ENCODE results near the gene B3GNT3. TPM values are rescaled to one million over a fixed set of nuclear protein-coding genes. Genes with fewer than 3 reads are reported as not detected.
"Not testable (repeated sequence)": the region's sequence is repeated elsewhere in the genome, so short reads cannot be mapped to it uniquely, and the experiment has no call there.

B3GNT3 gene
- total RNA-seq, 1 experiment from 2014 or later, result 39.5 TPM

DNA sequence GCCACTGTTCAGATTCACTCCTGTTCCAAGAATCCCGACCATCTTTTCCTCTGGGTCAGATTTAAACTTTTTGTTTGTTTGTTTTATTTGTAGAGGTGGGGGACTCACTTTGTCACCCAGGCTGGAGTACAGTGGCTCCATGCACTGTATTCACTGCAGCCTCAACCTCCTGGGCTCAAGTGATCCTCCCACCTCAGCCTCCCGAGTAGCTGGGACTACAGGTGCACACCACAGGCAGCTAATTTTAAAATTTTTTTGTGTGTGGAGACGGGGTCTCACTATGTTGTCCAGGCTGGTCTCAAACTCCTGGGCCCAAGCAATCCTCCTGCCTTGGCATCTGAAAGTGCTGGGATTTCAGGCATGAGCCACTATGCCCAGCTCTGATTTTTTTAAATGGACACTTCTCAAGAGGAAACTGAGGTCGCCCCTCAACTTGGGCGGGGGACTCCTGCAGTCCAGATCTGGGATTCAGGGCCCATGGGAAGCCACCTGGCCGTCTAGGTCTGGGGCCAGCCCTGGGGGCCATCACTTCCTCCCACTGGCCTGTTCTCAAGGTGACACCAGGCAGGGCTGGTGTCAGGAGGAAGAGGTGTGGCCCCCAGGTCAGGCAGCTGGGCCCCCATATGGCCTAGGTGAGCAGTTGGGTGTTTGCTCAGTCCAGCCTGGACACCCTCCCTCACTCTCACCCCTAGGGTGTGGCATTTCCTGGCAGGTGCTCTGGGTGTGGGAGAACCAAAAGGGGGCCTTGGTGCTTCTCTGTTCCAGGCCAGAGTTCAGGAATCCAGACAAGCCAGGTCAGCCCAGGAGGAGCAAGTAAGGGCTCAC, 1.3 kb downstream of the B3GNT3 start:
- DNase-seq, result peak; percentile 91
- H3K4me2 ChIP-seq (ENCODE audit: low read length), result peak overlapping the region; percentile 90
- peak overlapping the region; percentile 95 for H3K9ac ChIP-seq (ENCODE audit: low read length)
- ChIA-PET POLR2A (ENCODE audit: unreplicated experiment) (interaction anchor here (0.6 kb wide), 1 partner anchor 34 kb away, joined by 3 read pairs; no protein-coding TSS in a partner anchor), CTCF (interaction anchor here (1.6 kb wide), 1 partner anchor 63 kb away, joined by 4 read pairs; the partner anchor contains the start of gene RPL18A)
- H3K79me2 ChIP-seq (ENCODE audit: low read length), result peaks cover 59% of the 10 kb centered on the region
- no peaks in the 10 kb centered on the region for H3K9me3 ChIP-seq (ENCODE audit: low read length)
- peak overlapping the region; percentile 84 for H3K4me3 ChIP-seq (ENCODE audit: low read length)
- H4K20me1 ChIP-seq (ENCODE audit: low read length), result no peaks in the 10 kb centered on the region
- TF ChIP-seq EZH2 (IDR thresholded peaks at IDR 0.05; ENCODE audit: low read length, unreplicated experiment), result no peak
- peak; percentile 52 for ATAC-seq
- intact Hi-C loops (cut with micrococcal nuclease), result loop anchor here (2.0 to 5.0 kb wide), 3 partner anchors 17 to 61 kb away; partner anchors contain the start of gene RPL18A
- no peak overlapping the region for H2AFZ ChIP-seq (ENCODE audit: low read length)
- H3K36me3 ChIP-seq (ENCODE audit: low read depth, low read length), result 0 out of 2 replicates have a peak, but pooled peaks cover 2% of the 10 kb centered on the region
- peaks cover 6% of the 10 kb centered on the region for H3F3A ChIP-seq (ENCODE audit: low read length, unreplicated experiment)
- BruUV-seq (replicated peaks), result no TSS peak
- no peaks in the 10 kb centered on the region for H3K27me3 ChIP-seq (ENCODE audit: low read length)
- H3K9me2 ChIP-seq (replicated peaks; ENCODE audit: low read length), result no peaks in the 10 kb centered on the region
- peak overlapping the region; percentile 99 for H3K27ac ChIP-seq (ENCODE audit: low read length)
- H3K4me1 ChIP-seq (ENCODE audit: insufficient read depth, low read length), result peaks cover 49% of the 10 kb centered on the region

DNA sequence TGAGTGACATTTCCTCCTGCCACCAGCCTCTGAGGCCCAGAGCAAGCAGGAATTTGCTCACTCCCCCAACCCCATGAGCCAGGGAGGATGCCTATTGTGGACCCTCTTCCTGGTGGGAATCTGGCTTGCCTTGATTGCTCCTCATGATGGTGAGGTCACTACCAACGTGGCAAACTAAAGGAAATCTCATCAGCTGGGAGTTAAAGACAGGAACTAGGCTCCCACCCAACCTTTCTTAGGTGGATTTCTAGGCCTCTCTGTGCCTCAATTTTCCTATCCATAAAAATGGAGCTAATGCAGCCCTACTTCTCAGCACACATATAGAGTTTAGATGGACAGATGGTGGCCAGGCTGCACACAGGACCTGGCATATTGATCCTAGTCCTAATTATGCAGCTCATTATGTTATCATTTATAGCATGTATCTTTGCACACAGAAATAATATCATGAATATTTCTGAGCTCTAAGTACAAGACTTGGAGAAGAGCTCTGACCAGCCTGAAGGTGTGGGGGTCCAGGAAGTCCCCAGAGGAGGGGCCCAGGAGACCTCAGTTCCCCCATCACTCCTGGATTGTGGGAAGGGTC, 2.0 kb downstream of the B3GNT3 start:
- BruUV-seq (replicated peaks), result TSS peak; percentile 77
- ATAC-seq, result peak; percentile 1; the same call in 1 of the 2 replicates
- Histone ChIP-seq H3F3A (ENCODE audit: low read length, unreplicated experiment) (peaks cover 6% of the 10 kb centered on the region), H3K27me3 (ENCODE audit: low read length) (no peaks in the 10 kb centered on the region), H3K9ac (ENCODE audit: low read length) (peak overlapping the region; percentile 95), H3K4me3 (ENCODE audit: low read length) (peak overlapping the region; percentile 84), H3K4me2 (ENCODE audit: low read length) (peak overlapping the region; percentile 90), H3K79me2 (ENCODE audit: low read length) (peaks cover 66% of the 10 kb centered on the region), H3K27ac (ENCODE audit: low read length) (peak overlapping the region; percentile 99), H3K9me3 (ENCODE audit: low read length) (no peaks in the 10 kb centered on the region), H2AFZ (ENCODE audit: low read length) (no peak overlapping the region), H3K9me2 (replicated peaks; ENCODE audit: low read length) (no peaks in the 10 kb centered on the region), H3K4me1 (ENCODE audit: insufficient read depth, low read length) (peaks cover 42% of the 10 kb centered on the region), H3K36me3 (ENCODE audit: low read depth, low read length) (0 out of 2 replicates have a peak, but pooled peaks cover 2% of the 10 kb centered on the region), H4K20me1 (ENCODE audit: low read length) (no peaks in the 10 kb centered on the region)
- intact Hi-C loops (cut with micrococcal nuclease), result loop anchor here (2.0 to 5.0 kb wide), 3 partner anchors 18 to 60 kb away; partner anchors contain the start of gene RPL18A
- ChIA-PET CTCF (no interaction called here), POLR2A (ENCODE audit: unreplicated experiment) (interaction anchor here (0.6 to 0.7 kb wide), 2 partner anchors 34 to 47 kb away, joined by 3 read pairs; no protein-coding TSS in a partner anchor)
- no peak for DNase-seq
- TF ChIP-seq EZH2 (IDR thresholded peaks at IDR 0.05; ENCODE audit: low read length, unreplicated experiment), result no peak
- no peak for TF ChIP-seq EZH2phosphoT487 (IDR thresholded peaks at IDR 0.05; ENCODE audit: borderline replicate concordance, low read length)
- TF ChIP-seq, protein P1, sequence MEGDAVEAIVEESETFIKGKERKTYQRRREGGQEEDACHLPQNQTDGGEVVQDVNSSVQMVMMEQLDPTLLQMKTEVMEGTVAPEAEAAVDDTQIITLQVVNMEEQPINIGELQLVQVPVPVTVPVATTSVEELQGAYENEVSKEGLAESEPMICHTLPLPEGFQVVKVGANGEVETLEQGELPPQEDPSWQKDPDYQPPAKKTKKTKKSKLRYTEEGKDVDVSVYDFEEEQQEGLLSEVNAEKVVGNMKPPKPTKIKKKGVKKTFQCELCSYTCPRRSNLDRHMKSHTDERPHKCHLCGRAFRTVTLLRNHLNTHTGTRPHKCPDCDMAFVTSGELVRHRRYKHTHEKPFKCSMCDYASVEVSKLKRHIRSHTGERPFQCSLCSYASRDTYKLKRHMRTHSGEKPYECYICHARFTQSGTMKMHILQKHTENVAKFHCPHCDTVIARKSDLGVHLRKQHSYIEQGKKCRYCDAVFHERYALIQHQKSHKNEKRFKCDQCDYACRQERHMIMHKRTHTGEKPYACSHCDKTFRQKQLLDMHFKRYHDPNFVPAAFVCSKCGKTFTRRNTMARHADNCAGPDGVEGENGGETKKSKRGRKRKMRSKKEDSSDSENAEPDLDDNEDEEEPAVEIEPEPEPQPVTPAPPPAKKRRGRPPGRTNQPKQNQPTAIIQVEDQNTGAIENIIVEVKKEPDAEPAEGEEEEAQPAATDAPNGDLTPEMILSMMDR (conservative IDR thresholded peaks at IDR 0.05; ENCODE audit: low read depth, low read length), result no peak

DNA sequence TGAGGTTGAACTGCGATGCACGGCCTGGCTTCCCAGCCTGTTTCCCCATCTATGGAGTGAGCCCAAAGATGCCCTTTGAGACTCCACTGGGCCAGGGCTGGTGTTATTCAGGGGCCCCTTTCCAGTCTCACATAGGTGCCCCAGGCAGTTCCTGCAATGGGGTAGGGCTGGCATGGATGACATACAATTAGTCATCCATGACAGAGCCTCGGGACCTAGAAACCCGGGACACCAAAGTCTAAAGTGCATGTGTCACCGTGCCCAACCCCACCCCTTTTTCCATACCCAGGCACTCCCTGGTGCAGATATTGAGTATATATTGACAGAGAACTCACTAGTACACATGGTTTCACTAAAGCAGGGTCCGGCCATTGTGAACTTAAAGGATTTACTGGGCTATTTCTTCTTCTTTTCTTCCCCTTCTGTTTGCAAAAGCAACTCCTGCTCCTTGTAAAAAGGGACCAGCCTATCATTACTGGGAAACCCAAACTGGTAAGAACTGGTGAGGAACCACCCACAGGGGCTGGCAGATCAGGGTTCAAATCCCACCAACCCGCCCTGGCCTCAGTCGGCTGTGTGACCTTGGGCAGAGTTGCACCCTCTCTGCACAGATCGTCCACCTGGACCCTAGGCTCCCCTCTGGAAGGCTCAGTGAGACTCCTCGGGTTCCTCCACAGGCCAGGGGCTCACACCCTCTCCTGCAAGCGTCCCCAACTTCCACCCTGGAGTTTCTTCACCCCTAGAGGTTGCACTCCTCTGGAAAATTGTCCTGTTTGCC, 2.7 kb downstream of the B3GNT3 start:
- Histone ChIP-seq H3K4me1 (ENCODE audit: insufficient read depth, low read length) (peaks cover 41% of the 10 kb centered on the region), H3K9ac (ENCODE audit: low read length) (peak overlapping the region; percentile 95), H3K9me3 (ENCODE audit: low read length) (no peaks in the 10 kb centered on the region), H3K36me3 (ENCODE audit: low read depth, low read length) (0 out of 2 replicates have a peak, but pooled peaks cover 2% of the 10 kb centered on the region), H3K4me2 (ENCODE audit: low read length) (peak overlapping the region; percentile 90), H3K27ac (ENCODE audit: low read length) (peak overlapping the region; percentile 99), H3K27me3 (ENCODE audit: low read length) (no peaks in the 10 kb centered on the region), H3F3A (ENCODE audit: low read length, unreplicated experiment) (peaks cover 6% of the 10 kb centered on the region), H3K4me3 (ENCODE audit: low read length) (peak overlapping the region; percentile 84), H2AFZ (ENCODE audit: low read length) (no peak overlapping the region), H3K9me2 (replicated peaks; ENCODE audit: low read length) (no peaks in the 10 kb centered on the region), H4K20me1 (ENCODE audit: low read length) (no peaks in the 10 kb centered on the region), H3K79me2 (ENCODE audit: low read length) (peaks cover 73% of the 10 kb centered on the region)
- ChIA-PET CTCF (no interaction called here), POLR2A (ENCODE audit: unreplicated experiment) (interaction anchor here (0.7 kb wide), 1 partner anchor 48 kb away, joined by 3 read pairs; no protein-coding TSS in a partner anchor)
- TF ChIP-seq EZH2 (IDR thresholded peaks at IDR 0.05; ENCODE audit: low read length, unreplicated experiment), result no peak
- TF ChIP-seq, protein P1 (conservative IDR thresholded peaks at IDR 0.05; ENCODE audit: low read depth, low read length), result no peak
- no peak for TF ChIP-seq EZH2phosphoT487 (IDR thresholded peaks at IDR 0.05; ENCODE audit: borderline replicate concordance, low read length)
- no TSS peak for BruUV-seq (replicated peaks)
- ATAC-seq (peak; percentile 75), DNase-seq (peak; percentile 98)
- intact Hi-C loops (cut with micrococcal nuclease), result loop anchor here (2.0 to 5.0 kb wide), 3 partner anchors 19 to 60 kb away; partner anchors contain the start of gene RPL18A

DNA sequence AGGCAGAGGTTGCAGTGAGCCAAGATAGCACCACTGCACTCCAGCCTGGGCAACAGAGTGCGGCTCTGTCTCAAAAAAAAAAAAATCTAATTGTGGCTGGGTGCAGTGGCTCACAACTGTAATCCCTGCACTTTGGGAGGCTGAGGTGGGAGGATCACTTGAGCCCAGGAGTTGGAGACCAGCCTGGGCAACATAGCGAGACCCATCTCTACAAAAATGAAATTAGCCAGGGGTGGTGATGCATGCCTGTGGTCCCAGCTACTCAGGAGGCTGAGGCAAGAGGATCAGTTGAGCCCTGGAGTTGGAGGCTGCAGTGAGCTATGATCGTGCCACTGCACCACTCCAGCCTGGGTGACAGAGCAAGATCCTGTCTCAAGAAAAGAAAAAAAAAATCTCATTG, 3.7 kb downstream of the B3GNT3 start:
- H3K9ac ChIP-seq (ENCODE audit: low read length); H3K9me3 ChIP-seq (ENCODE audit: low read length); POLR2A ChIA-PET (ENCODE audit: unreplicated experiment); BruUV-seq (replicated peaks); H3K4me3 ChIP-seq (ENCODE audit: low read length); CTCF ChIA-PET; H3K4me2 ChIP-seq (ENCODE audit: low read length); ATAC-seq; H2AFZ ChIP-seq (ENCODE audit: low read length); H3F3A ChIP-seq (ENCODE audit: low read length, unreplicated experiment); H4K20me1 ChIP-seq (ENCODE audit: low read length); H3K36me3 ChIP-seq (ENCODE audit: low read depth, low read length); H3K9me2 ChIP-seq (replicated peaks; ENCODE audit: low read length); DNase-seq; H3K27me3 ChIP-seq (ENCODE audit: low read length): not testable (repeated sequence)
- peaks cover 41% of the 10 kb centered on the region for H3K4me1 ChIP-seq (ENCODE audit: insufficient read depth, low read length)
- H3K27ac ChIP-seq (ENCODE audit: low read length), result peak overlapping the region; percentile 99; the same call in 1 of the 2 replicates
- peaks cover 83% of the 10 kb centered on the region for H3K79me2 ChIP-seq (ENCODE audit: low read length)
- intact Hi-C loops (cut with micrococcal nuclease), result loop anchor here (5.0 kb wide), 2 partner anchors 34 to 59 kb away; partner anchors contain the start of gene RPL18A
